ENCODE measurements around the gene PITRM1.

PITRM1 gene

GRCh38 chr10:3104251-3104918, 68.2 kb downstream of the PITRM1 start:
- DNase-seq (ENCODE audit: low read depth in 2 of 2): no peak

- DNase-seq (ENCODE audit: low read depth in 2 of 2): no peak
These were observed 68.9 kb downstream of the PITRM1 start for GRCh38 chr10:3103646-3104045.

GRCh38 chr10:3102720-3103427, 69.7 kb downstream of the PITRM1 start:
- no peak for DNase-seq (ENCODE audit: low read depth in 2 of 2)

- no peak for DNase-seq (ENCODE audit: low read depth in 2 of 2)
These were observed 71.5 kb downstream of the PITRM1 start for GRCh38 chr10:3100856-3101640.

GRCh38 chr10:3100093-3100792, 72.3 kb downstream of the PITRM1 start:
- DNase-seq (ENCODE audit: low read depth in 2 of 2): no peak

- no peak for DNase-seq (ENCODE audit: low read depth in 2 of 2)
These were observed 73.1 kb downstream of the PITRM1 start for GRCh38 chr10:3099291-3100092.

- no peak for DNase-seq (ENCODE audit: low read depth in 2 of 2)
These were observed 73.9 kb downstream of the PITRM1 start for GRCh38 chr10:3098689-3099088.

GRCh38 chr10:3097160-3097559, 75.4 kb downstream of the PITRM1 start:
- no peak for DNase-seq (ENCODE audit: low read depth in 2 of 2)

- no peak for DNase-seq (ENCODE audit: low read depth in 2 of 2)
These were observed 76.4 kb downstream of the PITRM1 start for GRCh38 chr10:3096149-3096548.

GRCh38 chr10:3095373-3096139, 77.0 kb downstream of the PITRM1 start:
- peak; percentile 46 to 52 for DNase-seq (ENCODE audit: low read depth in 2 of 2)

- no peak for DNase-seq (ENCODE audit: low read depth in 2 of 2)
These were observed 78.0 kb downstream of the PITRM1 start for GRCh38 chr10:3094609-3095036.

- DNase-seq (ENCODE audit: low read depth in 2 of 2): no peak
These were observed 78.6 kb downstream of the PITRM1 start for GRCh38 chr10:3093996-3094395.

GRCh38 chr10:3091921-3092320, 80.7 kb downstream of the PITRM1 start:
- DNase-seq (ENCODE audit: low read depth in 2 of 2): no peak

GRCh38 chr10:3090914-3091787, 81.4 kb downstream of the PITRM1 start:
- DNase-seq (ENCODE audit: low read depth in 2 of 2): peak in 1 of 2 donors; percentile 51

- no peak for DNase-seq (ENCODE audit: low read depth in 2 of 2)
These were observed 82.2 kb downstream of the PITRM1 start for GRCh38 chr10:3090388-3090787.

Measured in stimulated activated CD4-positive, alpha-beta T cell treated with anti-CD3 and anti-CD28 coated beads, Interleukin-15, amount 100 ng/mL, for 48 hours (primary cell).